Ascending aorta (tissue), 2 donors: ENCODE data around the gene IGLL5. TPM values are rescaled to one million over a fixed set of nuclear protein-coding genes. Genes with fewer than 3 reads are reported as not detected.

ENCODE experiments used
- DNase-seq, 2 donors: peaks; one replicate each; pipeline ENCODE4 v3.0.0-alpha.2; 2019; ENCODE audit warnings: low spot score in 2 of 2
- H3K27ac ChIP-seq, 2 donors: fragments of 200-600 bp; sonication (generic); one replicate each; pipeline ENCODE4 v1.5.1; 2016 to 2017; ENCODE audit warnings: mild to moderate bottlenecking in 1 of 2
- H3K27me3 ChIP-seq: fragments of 200-600 bp; sonication (generic); one replicate; pipeline ENCODE4 v1.5.1; 2017
- H3K36me3 ChIP-seq, 2 donors: fragments of 200-600 bp; sonication (generic); one replicate each; pipeline ENCODE4 v1.5.1; 2016
- H3K4me1 ChIP-seq, 2 donors: fragments of 200-600 bp; sonication (generic); one replicate each; pipeline ENCODE4 v1.5.1; 2016 to 2017; ENCODE audit warnings: mild to moderate bottlenecking in 1 of 2
- H3K4me3 ChIP-seq, 2 donors: fragments of 200-600 bp; sonication (generic); one replicate each; pipeline ENCODE4 v1.5.1; 2016 to 2017; ENCODE audit warnings: mild to moderate bottlenecking in 1 of 2
- H3K9me3 ChIP-seq, 2 donors: fragments of 200-600 bp; sonication (generic); one replicate each; pipeline ENCODE4 v1.5.1; 2016
- CTCF ChIP-seq, 3 experiments: fragments of 200-600 bp in 2 of 3; fragments of 450-650 bp in 1 of 3; sonication (generic) in 2 of 3; IDR thresholded peaks; one replicate each; pipeline ENCODE4 v1.5.1; 2016 to 2019; ENCODE audit warnings: antibody characterized with exemption in 3 of 3, mild to moderate bottlenecking in 1 of 3, moderate library complexity in 1 of 3
- intact Hi-C: fragments of 100-400 bp; cut with DNase I; formaldehyde crosslinking; loops from one replicate; pipeline ENCODE4 v1.15.1; 2023
- total RNA-seq: library from RNA; depleted of rRNA; stranded (reverse); fragments of >200 nt; gene quantifications from one replicate; pipeline ENCODE4 v1.1.0, GENCODE V29; 2016

IGLL5 gene
- total RNA-seq, 1 donor from 2014 or later = 2.3 TPM

- Histone ChIP-seq H3K36me3 (no peaks in the 10 kb centered on the region), H3K9me3 (no peaks in the 10 kb centered on the region), H3K27me3 (no peaks in the 10 kb centered on the region), H3K4me1 (no peaks in the 10 kb centered on the region), H3K27ac (no peak overlapping the region), H3K4me3 (no peak overlapping the region)
- intact Hi-C loops = no loop called here
- no peak for DNase-seq
- no peak for TF ChIP-seq CTCF (IDR thresholded peaks at IDR 0.05)
Measured at GRCh38 chr22:22880645-22881044, 7.0 kb upstream of the IGLL5 start.

DNA sequence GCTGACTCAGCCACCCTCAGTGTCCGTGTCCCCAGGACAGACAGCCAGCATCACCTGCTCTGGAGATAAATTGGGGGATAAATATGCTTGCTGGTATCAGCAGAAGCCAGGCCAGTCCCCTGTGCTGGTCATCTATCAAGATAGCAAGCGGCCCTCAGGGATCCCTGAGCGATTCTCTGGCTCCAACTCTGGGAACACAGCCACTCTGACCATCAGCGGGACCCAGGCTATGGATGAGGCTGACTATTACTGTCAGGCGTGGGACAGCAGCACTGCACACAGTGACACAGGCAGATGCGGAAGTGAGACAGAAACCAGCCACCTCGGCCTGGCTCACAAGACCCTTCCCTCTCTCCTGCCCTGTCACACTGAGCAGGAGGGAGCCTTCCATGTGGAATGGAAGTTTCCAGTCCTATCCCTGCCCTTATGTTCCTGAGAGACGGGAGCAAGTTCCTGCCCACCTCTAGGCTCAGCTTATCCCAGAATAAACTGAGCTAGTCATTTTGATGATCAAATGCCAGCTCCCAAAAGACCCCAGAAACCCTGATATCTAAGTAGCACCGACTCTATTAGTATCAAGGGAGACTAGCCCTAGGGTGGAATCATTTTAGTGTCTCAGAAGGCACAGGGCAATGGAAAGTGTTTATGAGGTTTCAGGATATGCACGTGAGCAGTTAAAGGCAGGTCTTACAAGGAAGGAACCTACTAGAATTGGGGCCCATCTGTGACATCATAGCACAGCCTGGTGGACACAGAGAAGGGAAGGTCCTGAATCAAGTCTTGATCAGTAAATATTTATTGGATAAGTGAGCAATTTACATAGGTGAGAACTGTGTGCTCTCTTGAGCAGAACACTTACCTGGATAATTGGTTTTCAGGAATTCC lies 6.3 kb upstream of the IGLL5 start:
- TF ChIP-seq CTCF (IDR thresholded peaks at IDR 0.05) = no peak
- Histone ChIP-seq H3K27me3 (no peaks in the 10 kb centered on the region), H3K36me3 (no peaks in the 10 kb centered on the region), H3K4me3 (no peak overlapping the region), H3K9me3 (no peaks in the 10 kb centered on the region), H3K27ac (no peak overlapping the region), H3K4me1 (no peaks in the 10 kb centered on the region)
- intact Hi-C loops = no loop called here
- no peak for DNase-seq

GRCh38 chr22:22882033-22882717 lies 5.4 kb upstream of the IGLL5 start:
- TF ChIP-seq CTCF (IDR thresholded peaks at IDR 0.05) = no peak
- Histone ChIP-seq H3K27ac (no peak overlapping the region), H3K27me3 (no peaks in the 10 kb centered on the region), H3K4me3 (no peak overlapping the region), H3K9me3 (no peaks in the 10 kb centered on the region), H3K4me1 (no peaks in the 10 kb centered on the region), H3K36me3 (no peaks in the 10 kb centered on the region)
- no peak for DNase-seq
- intact Hi-C loops = no loop called here

GRCh38 chr22:22883090-22883727 lies 4.4 kb upstream of the IGLL5 start:
- DNase-seq = no peak
- no peak for TF ChIP-seq CTCF (IDR thresholded peaks at IDR 0.05)
- Histone ChIP-seq H3K4me1 (no peaks in the 10 kb centered on the region), H3K27ac (no peak overlapping the region), H3K9me3 (no peaks in the 10 kb centered on the region), H3K27me3 (no peaks in the 10 kb centered on the region), H3K4me3 (no peak overlapping the region), H3K36me3 (no peaks in the 10 kb centered on the region)
- intact Hi-C loops = no loop called here

DNA sequence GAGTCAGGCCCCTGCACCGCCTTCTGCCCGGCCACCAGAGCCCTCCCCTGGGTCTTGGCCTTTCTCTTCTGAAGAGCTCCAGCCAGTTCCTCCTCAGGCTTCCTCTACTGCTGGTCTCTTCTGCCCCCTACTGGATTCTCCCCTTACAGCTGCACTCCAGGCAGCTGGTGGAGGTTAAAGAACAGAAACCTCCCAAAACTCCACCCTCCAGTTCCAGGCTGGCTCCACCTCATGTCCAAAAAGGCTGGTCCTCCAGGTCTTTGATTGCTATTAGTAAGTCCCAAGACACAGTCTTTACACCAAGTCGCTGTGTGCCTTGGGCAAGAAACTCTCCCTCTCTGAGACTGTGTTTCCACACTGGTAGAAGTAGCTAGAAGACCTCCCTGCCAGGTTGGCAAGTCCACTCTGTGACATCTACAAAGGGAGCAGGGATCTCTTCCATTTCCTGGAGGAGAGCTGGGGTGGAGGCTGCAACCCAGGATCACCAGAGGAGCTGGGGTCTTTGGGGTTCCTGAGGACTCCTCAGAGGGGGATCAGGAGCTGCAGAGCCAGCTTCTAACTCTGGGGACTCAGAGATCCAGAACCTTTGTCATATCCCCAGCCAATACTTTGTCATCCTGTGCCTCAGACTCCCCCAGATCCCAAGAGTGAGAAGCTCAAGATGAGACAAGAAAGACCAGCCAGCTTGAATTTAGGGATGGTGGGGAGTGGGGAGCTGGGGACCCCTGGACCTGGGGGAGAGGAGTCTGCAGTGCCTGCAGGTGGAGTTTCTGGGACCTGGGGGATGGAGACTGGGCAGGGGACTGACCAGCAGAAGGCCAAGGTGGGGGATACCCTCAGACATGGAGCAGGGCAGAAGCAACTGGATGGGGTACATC lies 3.4 kb upstream of the IGLL5 start:
- Histone ChIP-seq H3K9me3 (no peaks in the 10 kb centered on the region), H3K27ac (no peak overlapping the region), H3K27me3 (no peaks in the 10 kb centered on the region), H3K4me1 (no peaks in the 10 kb centered on the region), H3K36me3 (no peaks in the 10 kb centered on the region), H3K4me3 (no peak overlapping the region)
- intact Hi-C loops = no loop called here
- TF ChIP-seq CTCF (IDR thresholded peaks at IDR 0.05) = peak in 2 of 3 experiments; percentile 31 to 39
- no peak for DNase-seq
